Heart left ventricle (tissue), 16 donors: ENCODE data around the gene NCAPG2. TPM values are rescaled to one million over a fixed set of nuclear protein-coding genes. Genes with fewer than 3 reads are reported as not detected.

Experiments
- ATAC-seq, 4 donors: fragments of 200-7000 bp; cut with Tn5 transposase; one replicate each; pipeline ENCODE4 v1.9.1; 2020 to 2022; ENCODE audit warnings: moderate library complexity in 4 of 4, mild to moderate bottlenecking in 3 of 4, moderate number of reproducible peaks in 1 of 4
- DNase-seq, 5 donors: peaks; one replicate each; pipeline ENCODE4 v3.0.0-alpha.2; 2020
- H3K27ac ChIP-seq, 12 donors: fragments of 200-600 bp; sonication (generic) in 4 of 12; one replicate each; pipeline versions ENCODE4 v1.5.0 to v1.8.0; 2016 to 2022; ENCODE audit warnings: mild to moderate bottlenecking in 2 of 12
- H3K27me3 ChIP-seq, 9 donors: fragments of 200-600 bp; sonication (generic) in 2 of 9; one replicate each; pipeline versions ENCODE4 v1.5.1 to v1.8.0; 2016 to 2022; ENCODE audit warnings: mild to moderate bottlenecking in 3 of 9
- H3K36me3 ChIP-seq, 9 donors: fragments of 200-600 bp; sonication (generic) in 2 of 9; one replicate each; pipeline versions ENCODE4 v1.5.0 to v1.8.0; 2018 to 2022; ENCODE audit warnings: mild to moderate bottlenecking in 2 of 9
- H3K4me1 ChIP-seq, 12 donors: fragments of 200-600 bp; sonication (generic) in 4 of 12; one replicate each; pipeline versions ENCODE4 v1.5.0 to v1.8.0; 2016 to 2022; ENCODE audit warnings: mild to moderate bottlenecking in 3 of 12
- H3K4me3 ChIP-seq, 12 donors: fragments of 200-600 bp; sonication (generic) in 4 of 12; one replicate each; pipeline versions ENCODE4 v1.5.0 to v1.8.0; 2017 to 2022; ENCODE audit warnings: mild to moderate bottlenecking in 9 of 12, moderate library complexity in 4 of 12
- H3K9me3 ChIP-seq, 12 donors: fragments of 200-600 bp; sonication (generic) in 4 of 12; one replicate each; pipeline versions ENCODE4 v1.5.0 to v1.8.0; 2016 to 2022; ENCODE audit warnings: mild to moderate bottlenecking in 1 of 12
- POLR2A ChIP-seq, 2 donors: fragments of 450-650 bp; IDR thresholded peaks; one replicate each; pipeline ENCODE4 v1.6.1; 2017; ENCODE audit warnings: antibody characterized with exemption in 2 of 2, mild to moderate bottlenecking in 2 of 2, moderate library complexity in 2 of 2
- WGBS, 4 donors: extraction: QIAGEN DNeasy Blood & Tissue Kit in 2 of 4; methylation state at CpG; one replicate each; pipeline versions ENCODE4 v1.1.5 to v1.1.7; 2013 to 2018; 5-methylcytosine and 5-hydroxymethylcytosine counted together
- intact Hi-C, 10 donors: fragments of 100-400 bp; cut with DNase I; formaldehyde crosslinking; loops; one replicate each; pipeline versions ENCODE4 v1.11.1 to v1.14.2; 2022
- polyA plus RNA-seq, 2 donors: library from polyadenylated mRNA; stranded (reverse); fragments of 200-250 nt; gene quantifications; one replicate each; pipeline ENCODE4 v1.2.3, GENCODE V29; 2013
- total RNA-seq, 9 donors: library from RNA; depleted of rRNA in 2 of 9; stranded (reverse); fragments of >200 nt in 2 of 9; fragmentation: NEBNext Ultra II Directional in 3 of 9; extraction: Animal tissue kit (Norgen Biotek cat#: 25700) in 3 of 9; gene quantifications; one replicate each; pipeline versions ENCODE4 v1.1.0 to v1.2.4, GENCODE V29; 2016 to 2023
- TF ChIP-seq, protein P1 (sequence below), 12 donors: fragments of 200-600 bp; sonication (generic) in 4 of 12; IDR thresholded peaks; one replicate each; pipeline versions ENCODE4 v1.5.0 to v1.8.0; 2018 to 2022; ENCODE audit warnings: antibody characterized with exemption in 12 of 12, mild to moderate bottlenecking in 5 of 12
- donor health status: ischemic (EF 13 %, LVEDD 7.1; RV severe dilation, severe dysfunction).
- donor health status: healthy with polysubstance abuse.
- donor health status: DM: no; HTN: yes; CAD: no.
- donor health status: DM: no; HTN: no; CAD: no.
- donor health status: ischemic (EF 25% LVEDD 6.9; RV normal size, moderate dysfunction).
- donor health status: ischemic (EF 25% LVEDD 5.7; RV mildly dilated, moderate dysfunction).
- donor health status: healthy.
- donor health status: DM: yes; HTN: yes; CAD: no.
- donor health status: ischemic (EF 35%, LVEDD 5.7; RV mildly dilated, moderate dysfunction).
- donor health status: nonischemic (EF 11% LVEDD 7.7; RV severe dilation, severe dysfunction).
- donor health status: DM: yes; HTN: yes; CAD: no.
- donor health status: PGD.
- donor health status: ischemic (EF 29% LVEDD 5.4; RV normal size, mild dysfunction).
- donor health status: nonischemic (EF 23%, LVEDD 6.1; RV moderate dilation, normal function).

NCAPG2 gene
- total and polyA plus RNA-seq, 11 donors: 1.1 to 12.5 (median 4.1) TPM

DNA sequence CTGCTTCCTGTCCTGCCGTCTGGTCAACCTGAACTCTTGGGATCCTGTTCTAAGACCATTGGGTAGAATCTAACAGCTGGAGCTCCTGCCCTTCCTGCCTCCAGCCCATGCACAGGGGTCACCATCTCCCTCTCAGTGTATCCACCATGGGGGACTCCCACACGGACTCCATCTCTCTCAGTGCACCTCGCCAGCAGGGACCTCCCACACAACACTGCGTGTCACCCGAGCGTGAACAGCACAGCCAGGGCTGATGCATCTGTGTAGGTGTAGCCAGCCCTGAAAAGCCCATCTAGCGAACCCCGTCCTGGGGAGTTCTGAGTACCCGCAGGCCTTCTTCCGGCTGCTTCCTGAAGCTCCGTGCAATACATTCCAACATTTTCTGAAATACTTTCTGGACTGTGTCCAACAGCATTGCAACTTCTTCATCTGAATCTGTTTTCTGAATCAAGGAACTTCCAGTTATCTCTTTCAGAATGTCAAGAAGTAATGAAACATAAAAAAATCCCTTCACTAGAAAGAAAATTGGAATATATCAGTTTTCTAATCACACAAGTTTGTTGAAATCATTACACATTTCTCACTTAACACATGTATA, 52.5 kb downstream of the NCAPG2 start:
- H3K36me3 ChIP-seq: peaks cover 0 to 52% (median 20%) of the 10 kb centered on the region in 9 donors
- no peak for ATAC-seq
- 89 to 92% (median 90%) methylated on average over 11 of the region's 11 CpGs for WGBS, 4 donors

DNA sequence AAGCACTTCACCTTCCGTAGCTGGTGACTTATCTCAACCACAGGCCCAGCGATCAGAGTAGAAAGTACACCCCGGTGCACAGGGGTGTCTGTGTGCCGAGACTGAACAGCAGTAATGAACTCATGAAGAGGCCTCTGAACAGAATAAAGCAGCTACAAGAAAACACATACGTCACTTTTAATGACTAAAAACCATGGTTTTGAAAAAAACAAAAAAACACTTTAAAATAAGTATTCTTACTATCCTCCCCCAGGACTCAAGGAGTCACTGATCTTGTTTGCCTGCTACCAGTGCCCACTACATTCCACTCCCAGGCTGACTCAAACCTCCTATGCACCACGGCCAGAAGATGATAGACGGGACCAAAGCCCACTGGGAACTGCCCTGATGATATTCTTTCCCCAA, 53.8 kb downstream of the NCAPG2 start:
- peak in 1 of 4 donors; percentile 28 for ATAC-seq
- 78 to 83% (median 81%) methylated on average over 7 of the region's 7 CpGs for WGBS, 4 donors
- H3K4me3 ChIP-seq: no peak overlapping the region
- TF ChIP-seq, protein P1, sequence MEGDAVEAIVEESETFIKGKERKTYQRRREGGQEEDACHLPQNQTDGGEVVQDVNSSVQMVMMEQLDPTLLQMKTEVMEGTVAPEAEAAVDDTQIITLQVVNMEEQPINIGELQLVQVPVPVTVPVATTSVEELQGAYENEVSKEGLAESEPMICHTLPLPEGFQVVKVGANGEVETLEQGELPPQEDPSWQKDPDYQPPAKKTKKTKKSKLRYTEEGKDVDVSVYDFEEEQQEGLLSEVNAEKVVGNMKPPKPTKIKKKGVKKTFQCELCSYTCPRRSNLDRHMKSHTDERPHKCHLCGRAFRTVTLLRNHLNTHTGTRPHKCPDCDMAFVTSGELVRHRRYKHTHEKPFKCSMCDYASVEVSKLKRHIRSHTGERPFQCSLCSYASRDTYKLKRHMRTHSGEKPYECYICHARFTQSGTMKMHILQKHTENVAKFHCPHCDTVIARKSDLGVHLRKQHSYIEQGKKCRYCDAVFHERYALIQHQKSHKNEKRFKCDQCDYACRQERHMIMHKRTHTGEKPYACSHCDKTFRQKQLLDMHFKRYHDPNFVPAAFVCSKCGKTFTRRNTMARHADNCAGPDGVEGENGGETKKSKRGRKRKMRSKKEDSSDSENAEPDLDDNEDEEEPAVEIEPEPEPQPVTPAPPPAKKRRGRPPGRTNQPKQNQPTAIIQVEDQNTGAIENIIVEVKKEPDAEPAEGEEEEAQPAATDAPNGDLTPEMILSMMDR (IDR thresholded peaks at IDR 0.05): no peak
- TF ChIP-seq POLR2A (IDR thresholded peaks at IDR 0.05): no peak
- H3K27ac ChIP-seq: no peak overlapping the region
- no peak for DNase-seq
- no peaks in the 10 kb centered on the region for H3K27me3 ChIP-seq
- H3K36me3 ChIP-seq: peaks cover 0 to 54% (median 17%) of the 10 kb centered on the region in 9 donors
- H3K9me3 ChIP-seq: no peaks in the 10 kb centered on the region
- no peaks in the 10 kb centered on the region for H3K4me1 ChIP-seq
- intact Hi-C loops: no loop called here

More for the DNA sequence above, 52.5 kb downstream of the NCAPG2 start:
- TF ChIP-seq POLR2A (IDR thresholded peaks at IDR 0.05): no peak
- TF ChIP-seq, protein P1 (IDR thresholded peaks at IDR 0.05): no peak
- Histone ChIP-seq H3K27me3 (no peaks in the 10 kb centered on the region), H3K4me1 (no peaks in the 10 kb centered on the region), H3K4me3 (no peak overlapping the region), H3K9me3 (no peaks in the 10 kb centered on the region), H3K27ac (no peak overlapping the region)
- intact Hi-C loops: no loop called here
- DNase-seq: no peak

DNA sequence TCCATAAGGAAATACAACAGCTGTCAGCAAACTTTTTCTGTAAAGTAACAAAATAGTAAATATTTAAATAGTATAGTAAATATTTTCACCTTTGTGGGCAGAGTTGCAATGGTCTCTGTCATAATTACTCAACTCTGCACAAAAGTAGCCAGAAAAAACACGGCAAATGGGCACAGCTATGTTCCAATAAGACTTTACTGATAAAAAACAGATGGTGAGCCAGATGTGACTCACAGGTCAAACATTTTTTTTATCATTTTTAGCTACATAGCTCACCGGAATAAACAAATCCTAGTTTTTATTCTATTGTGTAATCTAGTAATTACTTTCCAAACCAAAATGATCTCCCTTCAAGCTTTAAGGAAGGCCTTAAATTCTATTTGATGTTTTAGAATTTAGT, 55.3 kb downstream of the NCAPG2 start:
- peak overlapping the region in 1 of 12 donors; percentile 8 for H3K27ac ChIP-seq
- intact Hi-C loops: no loop called here

DNA sequence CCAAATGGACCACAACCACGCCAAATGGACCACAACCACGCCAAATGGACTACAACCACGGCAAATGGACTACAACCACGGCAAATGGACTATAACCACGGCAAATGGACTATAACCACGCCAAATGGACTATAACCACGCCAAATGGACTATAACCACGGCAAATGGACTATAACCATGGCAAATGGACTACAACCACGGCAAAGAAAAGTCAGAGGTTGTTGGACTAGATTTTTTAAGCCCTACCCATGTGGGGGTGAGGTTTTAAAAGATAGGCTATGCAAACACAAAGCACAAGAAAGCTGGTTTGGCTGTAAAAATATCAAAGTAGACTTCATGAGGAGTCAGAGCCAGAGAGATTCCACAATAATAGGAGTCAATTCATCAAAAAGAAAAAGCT, 55.8 kb downstream of the NCAPG2 start:
- peaks cover 0 to 58% (median 20%) of the 10 kb centered on the region in 9 donors for H3K36me3 ChIP-seq
- H3K4me1 ChIP-seq: no peaks in the 10 kb centered on the region
- H3K27me3 ChIP-seq: no peaks in the 10 kb centered on the region
- H3K27ac ChIP-seq: peak overlapping the region in 1 of 12 donors; percentile 8
- intact Hi-C loops: no loop called here
- no peaks in the 10 kb centered on the region for H3K9me3 ChIP-seq
- DNase-seq: no peak
- 91 to 99% (median 93%) methylated on average over 9 of the region's 9 CpGs for WGBS, 4 donors
- H3K4me3 ChIP-seq: no peak overlapping the region
- TF ChIP-seq, protein P1 (IDR thresholded peaks at IDR 0.05): no peak
- TF ChIP-seq POLR2A (IDR thresholded peaks at IDR 0.05): no peak
- ATAC-seq: no peak

More for the DNA sequence above, 55.3 kb downstream of the NCAPG2 start:
- no peaks in the 10 kb centered on the region for H3K9me3 ChIP-seq
- H3K4me3 ChIP-seq: no peak overlapping the region
- DNase-seq (no peak), ATAC-seq (peak in 2 of 4 donors; percentile 24 to 67)
- WGBS, 4 donors: 47 to 71% (median 59%) methylated on average over 2 of the region's 2 CpGs
- no peaks in the 10 kb centered on the region for H3K27me3 ChIP-seq
- peaks cover 0 to 57% (median 20%) of the 10 kb centered on the region in 9 donors for H3K36me3 ChIP-seq
- H3K4me1 ChIP-seq: no peaks in the 10 kb centered on the region
- TF ChIP-seq, protein P1 (IDR thresholded peaks at IDR 0.05): no peak
- no peak for TF ChIP-seq POLR2A (IDR thresholded peaks at IDR 0.05)
